A549 (cell line): ENCODE measurements around the gene MTRR. TPM values are rescaled to one million over a fixed set of nuclear protein-coding genes. Genes with fewer than 3 reads are reported as not detected.
A peak's percentile ranks its signal among the peaks of the same experiment; 100 is the strongest.

ENCODE experiments used
- ATAC-seq, 2 experiments: fragments of 200-7000 bp in 1 of 2; fragments of >200 bp in 1 of 2; cut with Nextera tagmentation in 1 of 2; cut with Tn5 transposase in 1 of 2; 3 replicates each; pipeline versions ENCODE4 v1.8.0 to v1.9.1; 2018 to 2020; ENCODE audit warnings: mild to moderate bottlenecking in 1 of 2, moderate library complexity in 1 of 2
- CTCF ChIA-PET: fragments of 300-600 bp; sonication (Branson Sonifier 250); formaldehyde crosslinking; extraction: SDS; loops from one replicate; lab custom pipeline; 2021; ENCODE audit warnings: antibody characterized with exemption, inconsistent platforms; lab: Yijun Ruan, JAX
- POLR2A ChIA-PET: fragments of 350-600 bp; formaldehyde crosslinking; extraction: SDS; loops from one replicate; lab custom pipeline; 2021; ENCODE audit warnings: antibody characterized with exemption, inconsistent platforms; lab: Yijun Ruan, JAX
- DNase-seq, 2 experiments: peaks; one replicate each; pipeline versions ENCODE4 v3.0.0 to v3.0.0-alpha.2; 2011 to 2016; ENCODE audit warnings: low read depth in 1 of 2, low spot score in 1 of 2
- FAIRE-seq: peaks from 2 replicates; lab custom pipeline; 2011; peaks lifted over from hg19 to GRCh38; lab: Jason Lieb, UNC
- H3K27ac ChIP-seq, 2 experiments: fragments of >200 bp; sonication (Bioruptor Twin); formaldehyde crosslinking; 3 replicates each; pipeline ENCODE4 v1.5.1; 2016 to 2017
- H3K4me1 ChIP-seq: fragments of >200 bp; sonication (Bioruptor Twin); formaldehyde crosslinking; 3 replicates; pipeline ENCODE4 v1.6.1; 2016
- H3K4me2 ChIP-seq: fragments of >200 bp; sonication (Bioruptor Twin); formaldehyde crosslinking; 3 replicates; pipeline ENCODE4 v1.6.1; 2016
- H3K4me3 ChIP-seq: fragments of >200 bp; sonication (Bioruptor Twin); formaldehyde crosslinking; 3 replicates; pipeline ENCODE4 v1.5.1; 2016
- H3K9me3 ChIP-seq: fragments of >200 bp; sonication (Bioruptor Twin); formaldehyde crosslinking; 3 replicates; pipeline ENCODE4 v1.6.1; 2016
- CBX2 ChIP-seq: fragments of 200-600 bp; sonication (generic); IDR thresholded peaks from 2 replicates; pipeline ENCODE4 v1.6.1; 2016; ENCODE audit warnings: low read depth, mild to moderate bottlenecking, borderline replicate concordance
- CEBPB ChIP-seq, 2 experiments: fragments of >200 bp in 1 of 2; sonication (Bioruptor Twin) in 1 of 2; formaldehyde crosslinking in 1 of 2; IDR thresholded peaks; 2 replicates each; pipeline ENCODE4 v1.6.1; 2012 to 2016
- CHD4 ChIP-seq: fragments of 200-600 bp; sonication (generic); IDR thresholded peaks from 2 replicates; pipeline ENCODE4 v1.6.1; 2016; ENCODE audit warnings: antibody characterized with exemption, mild to moderate bottlenecking, borderline replicate concordance
- CTCF ChIP-seq: fragments of >200 bp; sonication (Bioruptor Twin); formaldehyde crosslinking; IDR thresholded peaks from 3 replicates; pipeline ENCODE4 v1.5.1; 2016
- EP300 ChIP-seq, 2 experiments: fragments of >200 bp; sonication (Bioruptor Twin); formaldehyde crosslinking; IDR thresholded peaks; 2 replicates in 1 of 2; 3 replicates in 1 of 2; pipeline ENCODE4 v1.6.1; 2016 to 2017
- HOXB13 ChIP-seq: fragments of 250-450 bp; sonication (Bioruptor Pico); IDR thresholded peaks from 2 replicates; pipeline ENCODE4 v1.5.0; 2020; ENCODE audit warnings: low read depth, mild to moderate bottlenecking, moderate library complexity
- HOXB5 ChIP-seq: fragments of 250-450 bp; sonication (Bioruptor Pico); IDR thresholded peaks from 2 replicates; pipeline ENCODE4 v1.5.0; 2020; ENCODE audit warnings: mild to moderate bottlenecking, moderate library complexity
- JUNB ChIP-seq: fragments of >200 bp; sonication (Bioruptor Twin); formaldehyde crosslinking; IDR thresholded peaks from 2 replicates; pipeline ENCODE4 v1.6.1; 2016
- MAFK ChIP-seq: fragments of 450-650 bp; IDR thresholded peaks from 2 replicates; pipeline ENCODE4 v1.6.1; 2014; ENCODE audit not compliant: partially characterized antibody
- MYC ChIP-seq: IDR thresholded peaks from 2 replicates; pipeline ENCODE4 v1.6.1; 2012; ENCODE audit warnings: mild to moderate bottlenecking, inconsistent platforms, low read length, improper control_type of control experiment, borderline replicate concordance
- NFE2L2 ChIP-seq: fragments of 150-350 bp; conservative IDR thresholded peaks from 2 replicates; pipeline ENCODE4 v1.6.1; 2014; ENCODE audit warnings: low read length
- PHF8 ChIP-seq: fragments of 200-600 bp; sonication (generic); IDR thresholded peaks from 2 replicates; pipeline ENCODE4 v1.6.1; 2016; ENCODE audit warnings: low read depth, mild to moderate bottlenecking, antibody characterized with exemption, moderate library complexity, borderline replicate concordance
- RCOR1 ChIP-seq: fragments of 150-350 bp; IDR thresholded peaks from 2 replicates; pipeline ENCODE4 v1.6.1; 2014; ENCODE audit warnings: antibody characterized with exemption, low read length, low read depth
- RFX5 ChIP-seq: fragments of 450-650 bp; IDR thresholded peaks from 2 replicates; pipeline ENCODE4 v1.7.1; 2014; ENCODE audit warnings: antibody characterized with exemption, mild to moderate bottlenecking, moderate library complexity
- RNF2 ChIP-seq: fragments of 200-600 bp; sonication (generic); IDR thresholded peaks from 2 replicates; pipeline ENCODE4 v1.6.1; 2016; ENCODE audit warnings: low read depth, mild to moderate bottlenecking, antibody characterized with exemption, moderate library complexity, borderline replicate concordance
- TFCP2L1 ChIP-seq: fragments of 250-450 bp; sonication (Bioruptor Pico); IDR thresholded peaks from 2 replicates; pipeline ENCODE4 v1.5.0; 2021; ENCODE audit warnings: mild to moderate bottlenecking
- USF2 ChIP-seq: fragments of 450-650 bp; IDR thresholded peaks from 2 replicates; pipeline ENCODE4 v1.6.1; 2014; ENCODE audit warnings: antibody characterized with exemption
- ZC3H11A ChIP-seq: fragments of 450-650 bp; IDR thresholded peaks from 2 replicates; pipeline ENCODE4 v1.6.1; 2014; ENCODE audit warnings: antibody characterized with exemption, mild to moderate bottlenecking
- WGBS: methylation state at CpG from one replicate; pipeline ENCODE4 v1.1.6; 2017; ENCODE audit errors: missing lambda C conversion rate; 5-methylcytosine and 5-hydroxymethylcytosine counted together
- polyA plus RNA-seq, 4 experiments: library from polyadenylated mRNA; depleted of rRNA in 3 of 4; stranded (reverse); fragments of >200 nt; fragmentation: RNase III in 1 of 4; extraction: RNeasy Plus Mini Kit Qiagen cat#74134 plus additional on column Dnase treatment in 1 of 4; gene quantifications; 2 replicates in 3 of 4; 3 replicates in 1 of 4; pipeline ENCODE4 v1.2.3, GENCODE V29; 2011 to 2017
- TF ChIP-seq, protein P1 (sequence below): IDR thresholded peaks from 2 replicates; pipeline ENCODE4 v1.6.1; 2012; ENCODE audit warnings: low read depth, borderline replicate concordance

Gene MTRR
- polyA plus RNA-seq, 2 of the 4 experiments (the other 2 are of a cell fraction): 44.1 to 86.3 TPM

DNA sequence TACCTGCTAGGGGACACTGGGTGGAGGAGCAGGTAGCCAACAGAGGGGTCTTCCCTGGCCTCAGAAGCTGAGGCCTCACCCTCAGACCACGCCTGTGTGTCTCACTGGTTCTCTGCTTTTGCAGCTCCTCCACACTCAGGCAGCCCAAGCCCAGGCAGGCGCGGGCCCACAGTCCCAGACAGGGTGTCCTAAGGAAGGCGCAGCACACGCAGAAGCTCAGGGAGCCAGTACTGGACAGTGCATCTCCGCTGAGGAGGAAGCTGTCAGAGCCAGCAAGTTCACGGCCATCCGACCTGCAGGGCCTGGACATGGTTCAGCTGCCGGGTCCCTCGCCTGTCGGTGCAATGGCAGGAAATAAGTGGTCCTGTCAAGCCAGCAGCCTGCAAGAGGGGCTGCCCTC lies 43.3 kb upstream of the MTRR start:
- TF ChIP-seq RFX5: no peak
- no peak for TF ChIP-seq TFCP2L1
- no peak for TF ChIP-seq MYC
- TF ChIP-seq RNF2: no peak
- TF ChIP-seq JUNB: no peak
- TF ChIP-seq NFE2L2: no peak
- TF ChIP-seq HOXB13 (CRISPR knock-in tag): no peak
- no peak for TF ChIP-seq RCOR1
- no peak for TF ChIP-seq USF2
- Histone ChIP-seq H3K4me2 (no peak overlapping the region), H3K27ac (no peak overlapping the region), H3K4me1 (no peaks in the 10 kb centered on the region), H3K9me3 (no peaks in the 10 kb centered on the region), H3K4me3 (no peak overlapping the region)
- CTCF ChIA-PET: no interaction called here
- peak; percentile 38 to 47; a peak in 1 of 6 replicates for ATAC-seq
- FAIRE-seq: no peak
- POLR2A ChIA-PET: no interaction called here
- 22% methylated on average over 6 of the region's 11 CpGs for WGBS
- DNase-seq: no peak

- no peak overlapping the region for H3K4me2 ChIP-seq
- DNase-seq (no peak), FAIRE-seq (no peak), ATAC-seq (0 out of 6 replicates have a peak, but pooled peaks of 1 of the 2 experiments have one; percentile 19)
- H3K4me1 ChIP-seq: no peaks in the 10 kb centered on the region
- H3K9me3 ChIP-seq: no peaks in the 10 kb centered on the region
- WGBS: 36% methylated on average over 6 of the region's 6 CpGs
- no peak overlapping the region for H3K4me3 ChIP-seq
- no peak for TF ChIP-seq CTCF
- no peak for TF ChIP-seq CBX2
- no peak for TF ChIP-seq EP300 (IDR thresholded peaks at IDR 0.05)
- no peak for TF ChIP-seq CEBPB (IDR thresholded peaks at IDR 0.05)
- TF ChIP-seq HOXB5 (CRISPR knock-in tag): no peak
- no peak for TF ChIP-seq CHD4
- TF ChIP-seq, all 56 proteins: peak for 0
- no peak overlapping the region for H3K27ac ChIP-seq
- ChIA-PET CTCF (interaction anchor here (1.2 to 3.5 kb wide), 3 partner anchors 11 to 59 kb away, joined by 3 to 16 read pairs (median 5); partner anchors contain the start of gene CFAP90), POLR2A (no interaction called here)
These were observed 41.3 kb upstream of the MTRR start for GRCh38 chr5:7827610-7828009.

DNA sequence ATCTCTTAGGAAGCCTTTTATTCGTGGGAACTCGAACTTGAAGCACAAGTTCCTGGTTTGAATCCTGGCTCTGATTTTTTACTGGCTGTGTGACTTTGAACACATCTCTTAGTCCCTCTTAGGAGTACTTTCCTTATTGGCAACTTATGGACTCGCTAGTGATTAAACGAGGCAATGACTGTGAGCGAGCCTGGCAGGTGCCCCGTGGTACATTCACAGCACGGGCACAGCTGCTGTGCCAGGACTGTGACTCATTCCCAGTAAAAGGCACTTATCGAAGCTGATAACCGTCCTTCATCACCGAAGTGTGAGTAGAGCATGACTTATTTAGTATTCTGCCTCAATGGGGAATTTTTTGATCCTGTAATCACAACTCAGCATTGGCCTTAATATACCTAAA lies 40.7 kb upstream of the MTRR start:
- ATAC-seq (no peak), FAIRE-seq (no peak), DNase-seq (no peak)
- CTCF ChIA-PET: interaction anchor here (0.6 to 3.5 kb wide), 3 partner anchors 12 to 59 kb away, joined by 3 to 16 read pairs (median 5); no protein-coding TSS in a partner anchor
- Histone ChIP-seq H3K4me1 (no peaks in the 10 kb centered on the region), H3K27ac (no peak overlapping the region), H3K9me3 (no peaks in the 10 kb centered on the region), H3K4me3 (no peak overlapping the region), H3K4me2 (no peak overlapping the region)
- TF ChIP-seq PHF8: no peak
- POLR2A ChIA-PET: no interaction called here
- 23% methylated on average over 10 of the region's 10 CpGs for WGBS

GRCh38 chr5:7834982-7835381 lies 34.0 kb upstream of the MTRR start:
- Histone ChIP-seq H3K9me3 (no peaks in the 10 kb centered on the region), H3K4me2 (no peak overlapping the region), H3K4me3 (no peak overlapping the region), H3K4me1 (no peaks in the 10 kb centered on the region), H3K27ac (no peak overlapping the region)
- CTCF ChIA-PET: interaction anchor here (0.9 to 1.1 kb wide), 2 partner anchors 14 to 18 kb away, joined by 3 read pairs; no protein-coding TSS in a partner anchor
- ATAC-seq: no peak
- DNase-seq: no peak
- TF ChIP-seq CHD4: no peak
- TF ChIP-seq ZC3H11A: no peak
- peak; percentile 64 for TF ChIP-seq MAFK
- TF ChIP-seq, protein P1, sequence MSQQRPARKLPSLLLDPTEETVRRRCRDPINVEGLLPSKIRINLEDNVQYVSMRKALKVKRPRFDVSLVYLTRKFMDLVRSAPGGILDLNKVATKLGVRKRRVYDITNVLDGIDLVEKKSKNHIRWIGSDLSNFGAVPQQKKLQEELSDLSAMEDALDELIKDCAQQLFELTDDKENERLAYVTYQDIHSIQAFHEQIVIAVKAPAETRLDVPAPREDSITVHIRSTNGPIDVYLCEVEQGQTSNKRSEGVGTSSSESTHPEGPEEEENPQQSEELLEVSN: no peak
- no peak for TF ChIP-seq RNF2
- FAIRE-seq: no peak
- POLR2A ChIA-PET: no interaction called here
- 53% methylated on average over 4 of the region's 4 CpGs for WGBS
